ENCODE results near the gene NFKB1. TPM values are rescaled to one million over a fixed set of nuclear protein-coding genes. Genes with fewer than 3 reads are reported as not detected.

The NFKB1 gene
- total RNA-seq, 1 experiment from 2014 or later, result 5.3 TPM

GRCh38 chr4:102527695-102528283, 26.6 kb downstream of the NFKB1 start:
- Histone ChIP-seq H3K9ac (ENCODE audit: low read length) (no peak overlapping the region), H3K4me3 (ENCODE audit: low read length) (no peak overlapping the region), H2AFZ (ENCODE audit: low read length) (no peak overlapping the region), H3K27ac (ENCODE audit: low read length) (no peak overlapping the region), H3K9me3 (ENCODE audit: low read length) (no peaks in the 10 kb centered on the region), H3K36me3 (ENCODE audit: insufficient read depth, low read length) (no peaks in the 10 kb centered on the region), H4K20me1 (ENCODE audit: insufficient read depth, low read depth, low read length) (peaks cover 8% of the 10 kb centered on the region; the same call in 1 of the 2 replicates), H3K27me3 (ENCODE audit: low read length) (no peaks in the 10 kb centered on the region), H3K79me2 (ENCODE audit: low read length) (no peaks in the 10 kb centered on the region), H3K9me2 (replicated peaks; ENCODE audit: insufficient read depth, low read length) (no peaks in the 10 kb centered on the region), H3K4me1 (ENCODE audit: low read length) (peaks cover 9% of the 10 kb centered on the region), H3K4me2 (ENCODE audit: low read depth, low read length, poor library complexity, severe bottlenecking) (peak overlapping the region; percentile 7)
- no peak for DNase-seq

- Histone ChIP-seq H4K20me1 (ENCODE audit: insufficient read depth, low read depth, low read length) (no peaks in the 10 kb centered on the region), H3K4me3 (ENCODE audit: low read length) (no peak overlapping the region), H3K79me2 (ENCODE audit: low read length) (no peaks in the 10 kb centered on the region), H2AFZ (ENCODE audit: low read length) (no peak overlapping the region), H3K36me3 (ENCODE audit: insufficient read depth, low read length) (no peaks in the 10 kb centered on the region), H3K9ac (ENCODE audit: low read length) (no peak overlapping the region), H3K27ac (ENCODE audit: low read length) (no peak overlapping the region), H3K4me2 (ENCODE audit: low read depth, low read length, poor library complexity, severe bottlenecking) (no peak overlapping the region), H3K27me3 (ENCODE audit: low read length) (no peaks in the 10 kb centered on the region), H3K4me1 (ENCODE audit: low read length) (peaks cover 10% of the 10 kb centered on the region), H3K9me2 (replicated peaks; ENCODE audit: insufficient read depth, low read length) (no peaks in the 10 kb centered on the region), H3K9me3 (ENCODE audit: low read length) (no peaks in the 10 kb centered on the region)
- DNase-seq, result no peak
Observed at GRCh38 chr4:102529977-102530376, 28.8 kb downstream of the NFKB1 start.

- H3K27me3 ChIP-seq (ENCODE audit: low read length), result no peaks in the 10 kb centered on the region
- no peak overlapping the region for H2AFZ ChIP-seq (ENCODE audit: low read length)
- H4K20me1 ChIP-seq (ENCODE audit: insufficient read depth, low read depth, low read length), result no peaks in the 10 kb centered on the region
- DNase-seq, result no peak
- no peaks in the 10 kb centered on the region for H3K79me2 ChIP-seq (ENCODE audit: low read length)
- H3K4me3 ChIP-seq (ENCODE audit: low read length), result no peak overlapping the region
- no peak overlapping the region for H3K9ac ChIP-seq (ENCODE audit: low read length)
- no peaks in the 10 kb centered on the region for H3K36me3 ChIP-seq (ENCODE audit: insufficient read depth, low read length)
- no peak overlapping the region for H3K27ac ChIP-seq (ENCODE audit: low read length)
- H3K4me2 ChIP-seq (ENCODE audit: low read depth, low read length, poor library complexity, severe bottlenecking), result no peak overlapping the region
- H3K9me3 ChIP-seq (ENCODE audit: low read length), result no peaks in the 10 kb centered on the region
- H3K9me2 ChIP-seq (replicated peaks; ENCODE audit: insufficient read depth, low read length), result no peaks in the 10 kb centered on the region
- peaks cover 20% of the 10 kb centered on the region for H3K4me1 ChIP-seq (ENCODE audit: low read length)
Observed at GRCh38 chr4:102530986-102531385, 29.8 kb downstream of the NFKB1 start.

GRCh38 chr4:102531462-102531861, 30.3 kb downstream of the NFKB1 start:
- no peaks in the 10 kb centered on the region for H3K36me3 ChIP-seq (ENCODE audit: insufficient read depth, low read length)
- H3K9me3 ChIP-seq (ENCODE audit: low read length), result no peaks in the 10 kb centered on the region
- no peak for DNase-seq
- H3K4me3 ChIP-seq (ENCODE audit: low read length), result no peak overlapping the region
- H3K4me1 ChIP-seq (ENCODE audit: low read length), result peaks cover 20% of the 10 kb centered on the region
- no peaks in the 10 kb centered on the region for H3K9me2 ChIP-seq (replicated peaks; ENCODE audit: insufficient read depth, low read length)
- no peak overlapping the region for H3K27ac ChIP-seq (ENCODE audit: low read length)
- no peak overlapping the region for H3K4me2 ChIP-seq (ENCODE audit: low read depth, low read length, poor library complexity, severe bottlenecking)
- no peaks in the 10 kb centered on the region for H4K20me1 ChIP-seq (ENCODE audit: insufficient read depth, low read depth, low read length)
- no peaks in the 10 kb centered on the region for H3K27me3 ChIP-seq (ENCODE audit: low read length)
- H2AFZ ChIP-seq (ENCODE audit: low read length), result no peak overlapping the region
- no peaks in the 10 kb centered on the region for H3K79me2 ChIP-seq (ENCODE audit: low read length)
- no peak overlapping the region for H3K9ac ChIP-seq (ENCODE audit: low read length)

DNA sequence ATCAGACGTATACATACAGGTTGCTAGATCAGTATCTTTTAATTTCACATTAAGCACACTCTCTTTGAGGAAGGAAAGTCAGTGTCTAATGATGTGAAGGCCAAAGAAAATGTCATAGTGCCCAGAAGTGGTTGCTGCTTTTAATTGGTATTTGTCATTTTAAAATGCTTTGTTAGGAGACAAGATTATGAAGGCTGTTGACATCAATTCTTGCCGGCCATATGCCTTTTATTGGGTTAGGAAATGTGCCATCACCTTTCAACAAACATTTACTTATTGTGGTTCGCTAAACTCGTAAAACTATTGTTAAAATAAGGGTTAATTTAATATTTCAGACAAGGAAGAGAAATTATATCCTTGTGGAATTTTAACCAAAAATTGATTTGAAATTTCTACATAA, 32.2 kb downstream of the NFKB1 start:
- H3K79me2 ChIP-seq (ENCODE audit: low read length), result no peaks in the 10 kb centered on the region

DNA sequence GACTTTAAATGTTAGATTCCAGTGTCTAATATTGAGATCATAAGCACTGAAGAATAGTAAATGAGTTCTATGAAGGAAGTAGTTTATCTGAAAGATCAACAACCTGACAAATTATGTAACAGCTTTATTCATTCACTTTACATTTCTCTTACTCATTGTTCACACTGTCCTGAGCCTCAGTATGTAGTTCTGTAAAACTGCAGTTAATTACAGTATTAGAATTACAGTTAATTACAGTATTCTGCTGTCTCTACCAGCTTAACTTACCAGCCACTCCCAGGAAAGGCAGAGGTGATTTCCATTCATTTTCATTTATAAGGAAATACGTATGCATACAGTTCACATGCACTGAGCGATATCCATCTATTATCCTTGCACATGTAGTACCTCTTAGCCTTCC, 32.7 kb downstream of the NFKB1 start:
- H4K20me1 ChIP-seq (ENCODE audit: insufficient read depth, low read depth, low read length), result no peaks in the 10 kb centered on the region
- H3K36me3 ChIP-seq (ENCODE audit: insufficient read depth, low read length), result no peaks in the 10 kb centered on the region
- no peaks in the 10 kb centered on the region for H3K9me3 ChIP-seq (ENCODE audit: low read length)
- H3K79me2 ChIP-seq (ENCODE audit: low read length), result no peaks in the 10 kb centered on the region
- no peaks in the 10 kb centered on the region for H3K9me2 ChIP-seq (replicated peaks; ENCODE audit: insufficient read depth, low read length)
- no peak for DNase-seq
- H3K9ac ChIP-seq (ENCODE audit: low read length), result no peak overlapping the region
- H3K4me1 ChIP-seq (ENCODE audit: low read length), result peaks cover 11% of the 10 kb centered on the region
- H3K27ac ChIP-seq (ENCODE audit: low read length), result no peak overlapping the region
- H3K4me2 ChIP-seq (ENCODE audit: low read depth, low read length, poor library complexity, severe bottlenecking), result no peak overlapping the region
- H3K4me3 ChIP-seq (ENCODE audit: low read length), result no peak overlapping the region
- no peak overlapping the region for H2AFZ ChIP-seq (ENCODE audit: low read length)
- H3K27me3 ChIP-seq (ENCODE audit: low read length), result no peaks in the 10 kb centered on the region

More for the DNA sequence above, 32.2 kb downstream of the NFKB1 start:
- Histone ChIP-seq H3K9ac (ENCODE audit: low read length) (no peak overlapping the region), H3K27me3 (ENCODE audit: low read length) (no peaks in the 10 kb centered on the region), H3K4me3 (ENCODE audit: low read length) (no peak overlapping the region), H3K4me2 (ENCODE audit: low read depth, low read length, poor library complexity, severe bottlenecking) (no peak overlapping the region), H3K4me1 (ENCODE audit: low read length) (peaks cover 12% of the 10 kb centered on the region), H4K20me1 (ENCODE audit: insufficient read depth, low read depth, low read length) (no peaks in the 10 kb centered on the region), H3K36me3 (ENCODE audit: insufficient read depth, low read length) (no peaks in the 10 kb centered on the region), H3K9me3 (ENCODE audit: low read length) (no peaks in the 10 kb centered on the region), H2AFZ (ENCODE audit: low read length) (no peak overlapping the region), H3K9me2 (replicated peaks; ENCODE audit: insufficient read depth, low read length) (no peaks in the 10 kb centered on the region), H3K27ac (ENCODE audit: low read length) (no peak overlapping the region)
- DNase-seq, result no peak

DNA sequence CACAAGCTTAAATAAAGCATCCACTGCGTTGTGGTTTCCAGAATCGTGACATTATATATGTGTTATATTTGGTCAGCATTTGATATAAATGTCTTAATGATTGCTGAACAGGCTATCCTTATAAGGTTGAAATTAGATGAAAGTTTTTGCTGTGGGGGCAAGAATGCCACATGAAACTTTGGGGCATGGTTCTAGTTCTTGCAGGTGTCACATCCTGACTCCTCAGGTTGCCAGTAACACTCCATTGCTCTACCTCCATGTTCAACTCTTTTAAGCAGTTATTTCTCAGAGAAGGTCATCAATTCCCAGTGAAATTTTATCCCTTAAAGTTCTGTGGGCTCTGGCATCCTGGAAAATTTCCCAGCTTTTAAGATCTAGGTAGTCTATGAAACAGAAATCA, 33.7 kb downstream of the NFKB1 start:
- DNase-seq, result no peak
- H3K4me2 ChIP-seq (ENCODE audit: low read depth, low read length, poor library complexity, severe bottlenecking), result no peak overlapping the region
- peaks cover 11% of the 10 kb centered on the region for H3K4me1 ChIP-seq (ENCODE audit: low read length)
- no peaks in the 10 kb centered on the region for H3K79me2 ChIP-seq (ENCODE audit: low read length)
- H3K9me3 ChIP-seq (ENCODE audit: low read length), result no peaks in the 10 kb centered on the region
- H2AFZ ChIP-seq (ENCODE audit: low read length), result no peak overlapping the region
- H3K36me3 ChIP-seq (ENCODE audit: insufficient read depth, low read length), result no peaks in the 10 kb centered on the region
- H3K4me3 ChIP-seq (ENCODE audit: low read length), result no peak overlapping the region
- no peak overlapping the region for H3K9ac ChIP-seq (ENCODE audit: low read length)
- H4K20me1 ChIP-seq (ENCODE audit: insufficient read depth, low read depth, low read length), result no peaks in the 10 kb centered on the region
- no peak overlapping the region for H3K27ac ChIP-seq (ENCODE audit: low read length)
- no peaks in the 10 kb centered on the region for H3K27me3 ChIP-seq (ENCODE audit: low read length)
- no peaks in the 10 kb centered on the region for H3K9me2 ChIP-seq (replicated peaks; ENCODE audit: insufficient read depth, low read length)

DNA sequence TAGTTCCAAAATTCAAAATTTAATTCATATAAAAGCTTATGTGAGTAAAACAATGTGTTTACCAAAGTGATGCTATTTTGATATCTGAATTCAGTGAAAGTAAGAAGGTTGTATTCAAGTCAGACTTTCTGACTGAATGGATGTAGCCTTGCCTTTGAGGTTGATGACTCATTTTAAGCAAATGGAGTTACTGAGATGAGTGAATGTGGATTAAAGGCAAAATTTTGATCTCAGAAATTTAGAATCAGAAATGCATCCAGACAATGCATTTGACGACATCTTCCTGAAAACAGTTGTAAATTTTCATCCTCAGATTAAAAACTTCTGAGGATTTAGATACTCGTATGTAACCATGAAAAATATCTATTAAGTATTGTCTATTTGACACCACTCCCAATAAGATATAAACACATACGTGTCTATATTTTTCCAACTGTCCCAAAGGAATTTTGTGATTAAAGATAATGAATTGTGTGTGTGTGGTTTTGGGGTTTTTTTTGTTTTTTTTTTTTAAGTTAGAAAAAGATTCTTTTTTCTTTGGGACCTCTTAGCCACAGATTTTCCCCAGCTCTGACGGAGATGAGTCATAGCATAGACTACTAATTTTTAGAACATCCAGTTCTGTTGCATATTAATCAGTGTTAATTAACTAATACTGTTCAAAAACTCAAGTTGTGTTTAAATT, 34.4 kb downstream of the NFKB1 start:
- Histone ChIP-seq H3K4me1 (ENCODE audit: low read length) (peaks cover 11% of the 10 kb centered on the region), H3K9ac (ENCODE audit: low read length) (no peak overlapping the region), H3K9me3 (ENCODE audit: low read length) (no peaks in the 10 kb centered on the region), H3K36me3 (ENCODE audit: insufficient read depth, low read length) (no peaks in the 10 kb centered on the region), H3K27me3 (ENCODE audit: low read length) (no peaks in the 10 kb centered on the region), H3K9me2 (replicated peaks; ENCODE audit: insufficient read depth, low read length) (no peaks in the 10 kb centered on the region), H2AFZ (ENCODE audit: low read length) (no peak overlapping the region), H3K79me2 (ENCODE audit: low read length) (no peaks in the 10 kb centered on the region), H4K20me1 (ENCODE audit: insufficient read depth, low read depth, low read length) (no peaks in the 10 kb centered on the region), H3K27ac (ENCODE audit: low read length) (no peak overlapping the region), H3K4me2 (ENCODE audit: low read depth, low read length, poor library complexity, severe bottlenecking) (no peak overlapping the region), H3K4me3 (ENCODE audit: low read length) (no peak overlapping the region)
- peak; percentile 46 for DNase-seq

Data from Karpas-422 (cell line).